Panc1 (cell line): ENCODE results near the gene PPCDC. TPM values are rescaled to one million over a fixed set of nuclear protein-coding genes. Genes with fewer than 3 reads are reported as not detected.

Source experiments
- ATAC-seq: fragments of 200-7000 bp; cut with Tn5 transposase; 2 replicates; pipeline ENCODE4 v1.9.1; 2020; ENCODE audit warnings: mild to moderate bottlenecking, moderate library complexity
- BruUV-seq: library from RNA; stranded (reverse); fragments of 400-500 nt; replicated peaks from 2 replicates; lab custom pipeline; 2021; lab: Mats Ljungman, UMichigan
- CTCF ChIA-PET: fragments of 300-600 bp; sonication (Branson Sonifier 250); formaldehyde crosslinking; loops from one replicate; lab custom pipeline; 2022; ENCODE audit warnings: antibody characterized with exemption; lab: Charles Lee
- POLR2A ChIA-PET: fragments of 300-600 bp; sonication (Branson Sonifier 250); formaldehyde crosslinking; loops from one replicate; lab custom pipeline; 2022; ENCODE audit warnings: antibody characterized with exemption; lab: Charles Lee
- DNase-seq: peaks from one replicate; pipeline ENCODE4 v3.0.0-alpha.2; 2010; ENCODE audit warnings: low read depth, low spot score
- H3K27ac ChIP-seq: 2 replicates; pipeline ENCODE4 v1.5.1; 2011; ENCODE audit warnings: mild to moderate bottlenecking, low read length, inconsistent platforms
- H3K27me3 ChIP-seq: fragments of 200-500 bp; sonication (Bioruptor generic); 2 replicates; pipeline ENCODE4 v1.6.0; 2014; ENCODE audit warnings: low read length, inconsistent platforms; ENCODE audit not compliant: control insufficient read depth, insufficient read depth
- H3K36me3 ChIP-seq: fragments of 200-500 bp; sonication (Bioruptor generic); 2 replicates; pipeline ENCODE4 v1.5.1; 2014; ENCODE audit warnings: inconsistent platforms, mild to moderate bottlenecking, low read length, moderate library complexity; ENCODE audit not compliant: control insufficient read depth, insufficient read depth
- H3K4me1 ChIP-seq: 2 replicates; pipeline ENCODE4 v1.5.1; 2011; ENCODE audit warnings: inconsistent platforms, mild to moderate bottlenecking, low read length, moderate library complexity; ENCODE audit not compliant: control insufficient read depth, insufficient read depth
- H3K4me3 ChIP-seq, 2 experiments: 2 replicates each; pipeline ENCODE4 v1.5.1; 2011 to 2012; ENCODE audit warnings: low read depth in 2 of 2, low read length in 2 of 2, mild to moderate bottlenecking in 2 of 2, inconsistent platforms in 1 of 2, moderate library complexity in 1 of 2
- H3K9me3 ChIP-seq: fragments of 200-500 bp; sonication (Bioruptor generic); 2 replicates; pipeline ENCODE4 v1.5.1; 2014; ENCODE audit warnings: low read depth, mild to moderate bottlenecking, inconsistent platforms, low read length, moderate library complexity; ENCODE audit not compliant: control insufficient read depth, insufficient read depth
- CTCF ChIP-seq: fragments of 450-650 bp; IDR thresholded peaks from 2 replicates; pipeline ENCODE4 v1.5.1; 2017; ENCODE audit warnings: mild to moderate bottlenecking
- POLR2AphosphoS5 ChIP-seq: IDR thresholded peaks from 2 replicates; pipeline ENCODE4 v1.6.1; 2012; ENCODE audit warnings: mild to moderate bottlenecking, low read depth, low read length, moderate library complexity
- REST ChIP-seq, 2 experiments: IDR thresholded peaks; 2 replicates each; pipeline ENCODE4 v1.6.1; 2011 to 2012; ENCODE audit warnings: low read depth in 2 of 2, control low read depth in 1 of 2, low read length in 1 of 2, mild to moderate bottlenecking in 1 of 2, moderate library complexity in 1 of 2; ENCODE audit not compliant: insufficient read depth in 1 of 2
- SIN3A ChIP-seq: IDR thresholded peaks from 2 replicates; pipeline ENCODE4 v1.6.1; 2012; ENCODE audit warnings: low read depth, mild to moderate bottlenecking, low read length, moderate library complexity, borderline replicate concordance; ENCODE audit not compliant: insufficient read depth
- TCF7L2 ChIP-seq: IDR thresholded peaks from 2 replicates; pipeline ENCODE4 v1.6.1; 2011; ENCODE audit warnings: mild to moderate bottlenecking, low read depth, low read length, inconsistent platforms
- in situ Hi-C: cut with HindIII; loops from 2 replicates; pipeline ENCODE4 v1.10.0; 2016; ENCODE audit warnings: low sequenced_read_pairs, low pct_unique_long_range_greater_than_20kb
- intact Hi-C: fragments of 100-400 bp; cut with micrococcal nuclease; formaldehyde crosslinking; loops from one replicate; pipeline ENCODE4 v1.10.0; 2022; ENCODE audit not compliant: unreplicated experiment
- total RNA-seq: library from RNA; stranded (reverse); gene quantifications from one replicate; pipeline ENCODE4 v1.2.1, GENCODE V29; 2021; ENCODE audit not compliant: unreplicated experiment

Gene PPCDC
- total RNA-seq, 1 experiment from 2014 or later: 26.1 TPM

- intact Hi-C loops: no loop called here
- POLR2A ChIA-PET: no interaction called here
- no peaks in the 10 kb centered on the region; the same call in 1 of the 2 replicates for H3K4me1 ChIP-seq
- ATAC-seq (0 out of 2 replicates have a peak, but pooled peaks have one; percentile 30), DNase-seq (no peak)
- H3K4me3 ChIP-seq: no peak overlapping the region
- in situ Hi-C loops: no loop called here
- CTCF ChIA-PET: no interaction called here
- no TSS peak for BruUV-seq
- H3K36me3 ChIP-seq: no peaks in the 10 kb centered on the region
- H3K27me3 ChIP-seq: no peaks in the 10 kb centered on the region
- no peaks in the 10 kb centered on the region for H3K9me3 ChIP-seq
- H3K27ac ChIP-seq: no peak overlapping the region
- TF ChIP-seq CTCF (no peak), SIN3A (no peak), TCF7L2 (no peak), REST (IDR thresholded peaks at IDR 0.05; ENCODE audit: insufficient read depth in 1 of 2, low read depth in 2 of 2, low read length in 1 of 2) (no peak), POLR2AphosphoS5 (no peak)
Observed at GRCh38 chr15:75069301-75069925, 46.0 kb downstream of the PPCDC start.

GRCh38 chr15:75070674-75071073, 47.3 kb downstream of the PPCDC start:
- no TSS peak for BruUV-seq
- no peak for ATAC-seq

More at GRCh38 chr15:75070674-75071073, 47.3 kb downstream of the PPCDC start:
- intact Hi-C loops: no loop called here
- POLR2A ChIA-PET: no interaction called here
- CTCF ChIA-PET: no interaction called here
- H3K4me1 ChIP-seq: no peaks in the 10 kb centered on the region; the same call in 1 of the 2 replicates
- H3K4me3 ChIP-seq: no peak overlapping the region
- no peak for DNase-seq
- TF ChIP-seq REST (IDR thresholded peaks at IDR 0.05; ENCODE audit: insufficient read depth in 1 of 2, low read depth in 2 of 2, low read length in 1 of 2): no peak
- no peak for TF ChIP-seq POLR2AphosphoS5
- no peak for TF ChIP-seq SIN3A
- no peak for TF ChIP-seq TCF7L2
- no peak for TF ChIP-seq CTCF
- no peak overlapping the region for H3K27ac ChIP-seq
- in situ Hi-C loops: no loop called here
- H3K9me3 ChIP-seq: 0 out of 2 replicates have a peak, but pooled peaks cover 4% of the 10 kb centered on the region
- H3K27me3 ChIP-seq: no peaks in the 10 kb centered on the region
- H3K36me3 ChIP-seq: no peaks in the 10 kb centered on the region
